GM12864 (cell line): ENCODE data around the gene TRAPPC10.

Source experiments
- DNase-seq: peaks from one replicate; pipeline ENCODE4 v3.0.0-alpha.2; 2011; ENCODE audit warnings: low read depth
- H3K4me3 ChIP-seq: 2 replicates; pipeline ENCODE4 v1.5.1; 2011; ENCODE audit warnings: mild to moderate bottlenecking, low read depth, low read length, control low read depth
- CTCF ChIP-seq: IDR thresholded peaks from 2 replicates; pipeline ENCODE4 v1.5.1; 2011; ENCODE audit warnings: low read depth, mild to moderate bottlenecking, moderate library complexity, low read length, control low read depth, inconsistent platforms; ENCODE audit errors: missing control alignments

TRAPPC10 gene

GRCh38 chr21:43994085-43994484, 18.0 kb upstream of the TRAPPC10 start:
- DNase-seq = no peak
- TF ChIP-seq CTCF = no peak
- no peak overlapping the region for H3K4me3 ChIP-seq

- no peak overlapping the region for H3K4me3 ChIP-seq
- no peak for TF ChIP-seq CTCF
- no peak for DNase-seq
Observed at GRCh38 chr21:43994646-43995045, 17.5 kb upstream of the TRAPPC10 start.

- no peak for DNase-seq
- H3K4me3 ChIP-seq = no peak overlapping the region
Observed at GRCh38 chr21:43995521-43996105, 16.5 kb upstream of the TRAPPC10 start.

GRCh38 chr21:43997766-43998742, 14.1 kb upstream of the TRAPPC10 start:
- H3K4me3 ChIP-seq = no peak overlapping the region
- no peak for TF ChIP-seq CTCF
- no peak for DNase-seq

More at GRCh38 chr21:43995521-43996105, 16.5 kb upstream of the TRAPPC10 start:
- TF ChIP-seq CTCF = no peak

GRCh38 chr21:44000360-44000759, 11.7 kb upstream of the TRAPPC10 start:
- TF ChIP-seq CTCF = no peak

GRCh38 chr21:44002511-44002910, 9.6 kb upstream of the TRAPPC10 start:
- TF ChIP-seq CTCF = no peak
- H3K4me3 ChIP-seq = no peak overlapping the region
- DNase-seq = no peak

More at GRCh38 chr21:44000360-44000759, 11.7 kb upstream of the TRAPPC10 start:
- H3K4me3 ChIP-seq = no peak overlapping the region
- no peak for DNase-seq
